GM12892 (cell line): ENCODE results near the gene ACAP3.

Source experiments
- POLR2A ChIP-seq: IDR thresholded peaks from 2 replicates; pipeline ENCODE4 v1.6.1; 2011; ENCODE audit warnings: low read depth, low read length, control low read depth
- POLR2AphosphoS5 ChIP-seq: IDR thresholded peaks from 2 replicates; pipeline ENCODE4 v1.6.1; 2011; ENCODE audit warnings: low read depth, low read length, control low read depth
- TAF1 ChIP-seq: IDR thresholded peaks from 2 replicates; pipeline ENCODE4 v1.6.1; 2011; ENCODE audit warnings: low read depth, mild to moderate bottlenecking, control low read depth, low read length, borderline replicate concordance

- TF ChIP-seq TAF1, result no peak
- TF ChIP-seq POLR2A, result no peak
- TF ChIP-seq POLR2AphosphoS5, result no peak
Observed at GRCh38 chr1:1274931-1275431, 32.7 kb downstream of the ACAP3 start.
